ENCODE results near the gene CAPNS2. TPM values are rescaled to one million over a fixed set of nuclear protein-coding genes. Genes with fewer than 3 reads are reported as not detected.

CAPNS2 gene
- total and polyA plus RNA-seq, 7 experiments from 2014 or later = 0.22 to 0.51 TPM; not detected in 5

GRCh38 chr16:55565086-55565485 lies 1.4 kb upstream of the CAPNS2 start:
- CTCF ChIA-PET = no interaction called here
- Histone ChIP-seq H3K27ac (ENCODE audit: low read depth, low read length) (no peak overlapping the region), H3K4me3 (ENCODE audit: low read length) (no peak overlapping the region), H3K9me3 (ENCODE audit: control insufficient read depth in 2 of 3, low read length in 3 of 3) (no peaks in the 10 kb centered on the region), H3K27me3 (ENCODE audit: control insufficient read depth in 2 of 2, insufficient read depth in 2 of 2, low read length in 2 of 2) (no peaks in the 10 kb centered on the region), H3K4me1 (ENCODE audit: control insufficient read depth in 2 of 2, insufficient read depth in 2 of 2, low read length in 2 of 2) (no peaks in the 10 kb centered on the region), H3K36me3 (ENCODE audit: control insufficient read depth in 2 of 3, insufficient read depth in 3 of 3, low read length in 3 of 3) (no peaks in the 10 kb centered on the region)
- H3K4me1 Mint-ChIP-seq = no peaks in the 10 kb centered on the region
- no peak overlapping the region for H3K4me3 Mint-ChIP-seq
- POLR2A ChIA-PET = no interaction called here
- ATAC-seq (no peak), DNase-seq (no peak)
- intact Hi-C loops (cut with micrococcal nuclease) = no loop called here
- H3K27ac Mint-ChIP-seq = no peak overlapping the region
- H3K27me3 Mint-ChIP-seq = peaks cover 0 to 32% (median 11%) of the 10 kb centered on the region in 5 donors
- H3K36me3 Mint-ChIP-seq = no peaks in the 10 kb centered on the region
- H3K9me3 Mint-ChIP-seq = peaks cover 0 to 2% (median 0%) of the 10 kb centered on the region in 11 donors

GRCh38 chr16:55567382-55567781 lies 898 bp downstream of the CAPNS2 start:
- H3K36me3 Mint-ChIP-seq = no peaks in the 10 kb centered on the region
- no peak overlapping the region for H3K4me3 Mint-ChIP-seq
- peaks cover 0 to 36% (median 11%) of the 10 kb centered on the region in 5 donors for H3K27me3 Mint-ChIP-seq
- no peak overlapping the region for H3K27ac Mint-ChIP-seq
- ChIA-PET POLR2A (no interaction called here), CTCF (interaction anchor here (1.0 kb wide), 1 partner anchor 721 kb away, joined by 4 read pairs; no protein-coding TSS in a partner anchor)
- intact Hi-C loops (cut with micrococcal nuclease) = no loop called here
- Histone ChIP-seq H3K27ac (ENCODE audit: low read depth, low read length) (no peak overlapping the region), H3K9me3 (ENCODE audit: control insufficient read depth in 2 of 3, low read length in 3 of 3) (no peaks in the 10 kb centered on the region), H3K36me3 (ENCODE audit: control insufficient read depth in 2 of 3, insufficient read depth in 3 of 3, low read length in 3 of 3) (no peaks in the 10 kb centered on the region), H3K4me1 (ENCODE audit: control insufficient read depth in 2 of 2, insufficient read depth in 2 of 2, low read length in 2 of 2) (no peaks in the 10 kb centered on the region), H3K27me3 (ENCODE audit: control insufficient read depth in 2 of 2, insufficient read depth in 2 of 2, low read length in 2 of 2) (no peaks in the 10 kb centered on the region), H3K4me3 (ENCODE audit: low read length) (no peak overlapping the region)
- DNase-seq = no peak
- ATAC-seq = no peak
- H3K4me1 Mint-ChIP-seq = no peaks in the 10 kb centered on the region
- peaks cover 0 to 2% (median 0%) of the 10 kb centered on the region in 11 donors for H3K9me3 Mint-ChIP-seq

GRCh38 chr16:55568207-55568606 lies 1.7 kb downstream of the CAPNS2 start:
- H3K4me1 Mint-ChIP-seq = no peaks in the 10 kb centered on the region
- Histone ChIP-seq H3K27ac (ENCODE audit: low read depth, low read length) (no peak overlapping the region), H3K36me3 (ENCODE audit: control insufficient read depth in 2 of 3, insufficient read depth in 3 of 3, low read length in 3 of 3) (no peaks in the 10 kb centered on the region), H3K9me3 (ENCODE audit: control insufficient read depth in 2 of 3, low read length in 3 of 3) (no peaks in the 10 kb centered on the region), H3K4me3 (ENCODE audit: low read length) (no peak overlapping the region), H3K27me3 (ENCODE audit: control insufficient read depth in 2 of 2, insufficient read depth in 2 of 2, low read length in 2 of 2) (no peaks in the 10 kb centered on the region), H3K4me1 (ENCODE audit: control insufficient read depth in 2 of 2, insufficient read depth in 2 of 2, low read length in 2 of 2) (no peaks in the 10 kb centered on the region)
- ChIA-PET CTCF (no interaction called here), POLR2A (no interaction called here)
- no peak overlapping the region for H3K4me3 Mint-ChIP-seq
- H3K27ac Mint-ChIP-seq = no peak overlapping the region
- peaks cover 0 to 31% (median 8%) of the 10 kb centered on the region in 5 donors for H3K27me3 Mint-ChIP-seq
- DNase-seq = no peak
- no peaks in the 10 kb centered on the region for H3K9me3 Mint-ChIP-seq
- intact Hi-C loops (cut with micrococcal nuclease) = no loop called here
- H3K36me3 Mint-ChIP-seq = no peaks in the 10 kb centered on the region
- ATAC-seq = no peak

GRCh38 chr16:55569025-55569424 lies 2.5 kb downstream of the CAPNS2 start:
- H3K9me3 Mint-ChIP-seq = no peaks in the 10 kb centered on the region
- Histone ChIP-seq H3K36me3 (ENCODE audit: control insufficient read depth in 2 of 3, insufficient read depth in 3 of 3, low read length in 3 of 3) (no peaks in the 10 kb centered on the region), H3K4me1 (ENCODE audit: control insufficient read depth in 2 of 2, insufficient read depth in 2 of 2, low read length in 2 of 2) (no peaks in the 10 kb centered on the region), H3K27me3 (ENCODE audit: control insufficient read depth in 2 of 2, insufficient read depth in 2 of 2, low read length in 2 of 2) (no peaks in the 10 kb centered on the region), H3K9me3 (ENCODE audit: control insufficient read depth in 2 of 3, low read length in 3 of 3) (no peaks in the 10 kb centered on the region), H3K27ac (ENCODE audit: low read depth, low read length) (no peak overlapping the region), H3K4me3 (ENCODE audit: low read length) (no peak overlapping the region)
- DNase-seq (no peak), ATAC-seq (peak; percentile 44)
- intact Hi-C loops (cut with micrococcal nuclease) = no loop called here
- POLR2A ChIA-PET = no interaction called here
- CTCF ChIA-PET = no interaction called here
- H3K36me3 Mint-ChIP-seq = no peaks in the 10 kb centered on the region
- H3K27ac Mint-ChIP-seq = no peak overlapping the region
- no peak overlapping the region for H3K4me3 Mint-ChIP-seq
- H3K27me3 Mint-ChIP-seq = peaks cover 0 to 24% (median 8%) of the 10 kb centered on the region in 5 donors
- no peaks in the 10 kb centered on the region for H3K4me1 Mint-ChIP-seq

- CTCF ChIA-PET = no interaction called here
- Histone ChIP-seq H3K4me1 (ENCODE audit: control insufficient read depth in 2 of 2, insufficient read depth in 2 of 2, low read length in 2 of 2) (no peaks in the 10 kb centered on the region), H3K36me3 (ENCODE audit: control insufficient read depth in 2 of 3, insufficient read depth in 3 of 3, low read length in 3 of 3) (no peaks in the 10 kb centered on the region), H3K27ac (ENCODE audit: low read depth, low read length) (no peak overlapping the region), H3K27me3 (ENCODE audit: control insufficient read depth in 2 of 2, insufficient read depth in 2 of 2, low read length in 2 of 2) (no peaks in the 10 kb centered on the region), H3K9me3 (ENCODE audit: control insufficient read depth in 2 of 3, low read length in 3 of 3) (no peaks in the 10 kb centered on the region), H3K4me3 (ENCODE audit: low read length) (no peak overlapping the region)
- no peak for DNase-seq
- no peaks in the 10 kb centered on the region for H3K4me1 Mint-ChIP-seq
- H3K27ac Mint-ChIP-seq = no peak overlapping the region
- H3K36me3 Mint-ChIP-seq = no peaks in the 10 kb centered on the region
- peaks cover 0 to 24% (median 8%) of the 10 kb centered on the region in 5 donors for H3K27me3 Mint-ChIP-seq
- POLR2A ChIA-PET = no interaction called here
- no peaks in the 10 kb centered on the region for H3K9me3 Mint-ChIP-seq
- intact Hi-C loops (cut with micrococcal nuclease) = no loop called here
- ATAC-seq = no peak
- no peak overlapping the region for H3K4me3 Mint-ChIP-seq
These were observed 3.7 kb downstream of the CAPNS2 start for GRCh38 chr16:55570159-55570558.

GRCh38 chr16:55571191-55571897 lies 4.9 kb downstream of the CAPNS2 start:
- Mint-ChIP-seq H3K9me3 (no peaks in the 10 kb centered on the region), H3K36me3 (no peaks in the 10 kb centered on the region), H3K27me3 (peaks cover 0 to 30% (median 8%) of the 10 kb centered on the region in 5 donors), H3K27ac (no peak overlapping the region), H3K4me1 (no peaks in the 10 kb centered on the region), H3K4me3 (no peak overlapping the region)
- ChIA-PET POLR2A (no interaction called here), CTCF (no interaction called here)
- no peak overlapping the region for H3K27ac ChIP-seq (ENCODE audit: low read depth, low read length)
- no peaks in the 10 kb centered on the region for H3K36me3 ChIP-seq (ENCODE audit: control insufficient read depth in 2 of 3, insufficient read depth in 3 of 3, low read length in 3 of 3)
- intact Hi-C loops (cut with micrococcal nuclease) = no loop called here
- no peaks in the 10 kb centered on the region for H3K27me3 ChIP-seq (ENCODE audit: control insufficient read depth in 2 of 2, insufficient read depth in 2 of 2, low read length in 2 of 2)
- DNase-seq = no peak
- H3K4me3 ChIP-seq (ENCODE audit: low read length) = no peak overlapping the region
- H3K4me1 ChIP-seq (ENCODE audit: control insufficient read depth in 2 of 2, insufficient read depth in 2 of 2, low read length in 2 of 2) = no peaks in the 10 kb centered on the region
- no peaks in the 10 kb centered on the region for H3K9me3 ChIP-seq (ENCODE audit: control insufficient read depth in 2 of 3, low read length in 3 of 3)
- no peak for ATAC-seq

GRCh38 chr16:55572439-55572838 lies 6.0 kb downstream of the CAPNS2 start:
- H3K27ac Mint-ChIP-seq = no peak overlapping the region
- ChIA-PET POLR2A (no interaction called here), CTCF (interaction anchor here (0.6 kb wide), 1 partner anchor 461 kb away, joined by 4 read pairs; no protein-coding TSS in a partner anchor)
- no peak for DNase-seq
- Histone ChIP-seq H3K27ac (ENCODE audit: low read depth, low read length) (no peak overlapping the region), H3K27me3 (ENCODE audit: control insufficient read depth in 2 of 2, insufficient read depth in 2 of 2, low read length in 2 of 2) (no peaks in the 10 kb centered on the region), H3K9me3 (ENCODE audit: control insufficient read depth in 2 of 3, low read length in 3 of 3) (no peaks in the 10 kb centered on the region), H3K4me1 (ENCODE audit: control insufficient read depth in 2 of 2, insufficient read depth in 2 of 2, low read length in 2 of 2) (no peaks in the 10 kb centered on the region), H3K4me3 (ENCODE audit: low read length) (no peak overlapping the region), H3K36me3 (ENCODE audit: control insufficient read depth in 2 of 3, insufficient read depth in 3 of 3, low read length in 3 of 3) (no peaks in the 10 kb centered on the region)
- no peak overlapping the region for H3K4me3 Mint-ChIP-seq
- H3K36me3 Mint-ChIP-seq = no peaks in the 10 kb centered on the region
- no peaks in the 10 kb centered on the region for H3K4me1 Mint-ChIP-seq
- no peaks in the 10 kb centered on the region for H3K9me3 Mint-ChIP-seq
- peaks cover 0 to 21% (median 5%) of the 10 kb centered on the region in 5 donors for H3K27me3 Mint-ChIP-seq
- no peak for ATAC-seq
- intact Hi-C loops (cut with micrococcal nuclease) = no loop called here
